GM23248 (cell line): ENCODE data around the gene FOXN3. TPM values are rescaled to one million over a fixed set of nuclear protein-coding genes. Genes with fewer than 3 reads are reported as not detected.

Source experiments
- DNase-seq: peaks from one replicate; pipeline ENCODE4 v3.0.0-alpha.2; 2015
- H2AFZ ChIP-seq: fragments of 200-600 bp; sonication (generic); 2 replicates; pipeline ENCODE4 v1.6.1; 2016; ENCODE audit warnings: antibody characterized with exemption
- H3F3A ChIP-seq: fragments of 200-600 bp; sonication (generic); 2 replicates; pipeline ENCODE4 v1.6.1; 2016; ENCODE audit warnings: mild to moderate bottlenecking, antibody characterized with exemption, mixed run types; ENCODE audit not compliant: insufficient read depth
- H3K27ac ChIP-seq: fragments of 200-600 bp; sonication (generic); 2 replicates; pipeline ENCODE4 v1.5.1; 2016; ENCODE audit warnings: mild to moderate bottlenecking
- H3K27me3 ChIP-seq: fragments of 200-600 bp; sonication (generic); replicated peaks from 2 replicates; pipeline ENCODE4 v1.6.1; 2016; ENCODE audit warnings: mild to moderate bottlenecking; ENCODE audit not compliant: insufficient read depth
- H3K36me3 ChIP-seq: fragments of 200-600 bp; sonication (generic); 2 replicates; pipeline ENCODE4 v1.6.1; 2016; ENCODE audit warnings: low read depth, mild to moderate bottlenecking
- H3K4me1 ChIP-seq: fragments of 200-600 bp; sonication (generic); 2 replicates; pipeline ENCODE4 v1.6.1; 2016; ENCODE audit warnings: mild to moderate bottlenecking; ENCODE audit not compliant: insufficient read depth
- H3K4me2 ChIP-seq: fragments of 200-600 bp; sonication (generic); one replicate; pipeline ENCODE4 v1.6.1; 2016; ENCODE audit warnings: mild to moderate bottlenecking; ENCODE audit not compliant: unreplicated experiment
- H3K4me3 ChIP-seq: fragments of 200-600 bp; sonication (generic); 2 replicates; pipeline ENCODE4 v1.5.1; 2016; ENCODE audit warnings: mild to moderate bottlenecking
- H3K79me2 ChIP-seq: fragments of 200-600 bp; sonication (generic); 2 replicates; pipeline ENCODE4 v1.6.1; 2016; ENCODE audit warnings: mild to moderate bottlenecking; ENCODE audit not compliant: insufficient read depth
- H3K9ac ChIP-seq: fragments of 200-600 bp; sonication (generic); 2 replicates; pipeline ENCODE4 v1.6.1; 2016; ENCODE audit warnings: mild to moderate bottlenecking
- H3K9me2 ChIP-seq: fragments of 200-600 bp; sonication (generic); 2 replicates; pipeline ENCODE4 v1.6.1; 2016; ENCODE audit warnings: mixed run types, mild to moderate bottlenecking, moderate library complexity; ENCODE audit not compliant: insufficient read depth
- H3K9me3 ChIP-seq: fragments of 200-600 bp; sonication (generic); one replicate; pipeline ENCODE4 v1.6.1; 2017; ENCODE audit warnings: low read depth
- H4K20me1 ChIP-seq: fragments of 200-600 bp; sonication (generic); 2 replicates; pipeline ENCODE4 v1.6.0; 2016; ENCODE audit not compliant: insufficient read depth
- EZH2 ChIP-seq: fragments of 200-600 bp; sonication (generic); IDR thresholded peaks from 2 replicates; pipeline ENCODE4 v1.6.1; 2018; ENCODE audit warnings: antibody characterized with exemption, mild to moderate bottlenecking; ENCODE audit not compliant: insufficient read depth, poor library complexity, severe bottlenecking
- EZH2phosphoT487 ChIP-seq: fragments of 200-600 bp; sonication (generic); IDR thresholded peaks from 2 replicates; pipeline ENCODE4 v1.6.1; 2018; ENCODE audit warnings: antibody characterized with exemption, moderate library complexity, mild to moderate bottlenecking, low read depth; ENCODE audit not compliant: insufficient read depth
- WGBS, 2 experiments: methylation state at CpG; one replicate each; pipeline ENCODE4 v1.1.6; 2015 to 2017; ENCODE audit warnings: low lambda C conversion rate in 2 of 2, low coverage in 1 of 2; ENCODE audit errors: missing lambda C conversion rate in 2 of 2; 5-methylcytosine and 5-hydroxymethylcytosine counted together
- in situ Hi-C: fragments of 300-500 bp; cut with MboI; formaldehyde crosslinking; loops from 2 replicates; pipeline ENCODE4 v1.15.0; 2020
- polyA plus RNA-seq: library from polyadenylated mRNA; unstranded; fragments of >200 nt; fragmentation: Nextera tagmentation; extraction: Ambion mirVana; gene quantifications from 2 replicates; pipeline ENCODE4 v1.2.1, GENCODE V29; 2016
- total RNA-seq: library from RNA; depleted of rRNA; stranded (reverse); fragments of >200 nt; shearing (Covaris generic); gene quantifications from 2 replicates; pipeline ENCODE4 v1.2.3, GENCODE V29; 2014

The FOXN3 gene
- total and polyA plus RNA-seq, 2 experiments from 2014 or later: 18.6 to 19.0 TPM

DNA sequence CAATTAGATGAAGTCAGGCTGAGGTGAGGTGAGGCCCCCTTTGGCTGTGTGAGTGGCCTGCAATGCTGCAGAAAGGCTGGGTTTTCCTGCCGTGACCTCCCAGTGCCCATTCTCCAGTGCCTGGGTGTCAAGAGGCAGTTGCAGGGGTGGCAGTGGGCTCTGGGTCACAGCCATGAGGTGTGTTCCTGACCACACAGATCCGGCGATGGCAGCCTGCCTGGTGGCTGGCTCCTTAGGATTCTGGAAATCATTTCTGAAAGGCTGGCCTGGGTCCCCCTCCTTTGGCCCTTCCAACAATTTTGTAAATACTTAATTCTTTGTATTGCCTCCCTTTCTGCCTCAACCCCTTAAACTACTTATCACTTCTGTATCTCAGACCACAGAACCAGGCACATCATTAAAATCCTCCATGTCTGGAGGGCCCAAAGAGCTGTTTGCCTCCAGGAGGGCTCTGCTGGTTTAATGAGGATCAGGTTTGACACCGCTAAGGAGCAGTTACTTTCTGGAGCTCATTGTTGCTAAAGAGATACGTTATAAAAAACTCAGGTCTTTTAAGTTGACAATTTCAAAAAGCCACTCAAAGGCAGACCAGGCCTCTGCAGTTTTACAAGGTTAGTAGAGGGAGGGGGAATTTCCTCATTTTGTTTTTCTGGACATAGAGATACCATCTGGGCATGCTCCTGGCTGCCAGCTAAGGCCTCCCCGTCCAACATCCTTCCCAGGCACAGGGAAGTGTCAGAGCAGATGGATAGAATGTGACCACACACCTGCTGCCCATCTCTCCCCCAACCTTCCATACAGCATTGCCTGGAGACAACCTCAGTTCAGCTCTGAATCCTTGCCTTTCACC, 204.4 kb downstream of the FOXN3 start:
- Histone ChIP-seq H4K20me1 (no peaks in the 10 kb centered on the region), H3K4me1 (no peaks in the 10 kb centered on the region), H3K27ac (no peak overlapping the region), H3K36me3 (no peaks in the 10 kb centered on the region), H3K4me3 (no peak overlapping the region), H3K27me3 (no peaks in the 10 kb centered on the region), H3K4me2 (no peak overlapping the region), H3K9me2 (no peaks in the 10 kb centered on the region), H2AFZ (no peak overlapping the region), H3K79me2 (no peaks in the 10 kb centered on the region), H3K9me3 (no peaks in the 10 kb centered on the region), H3K9ac (no peak overlapping the region), H3F3A (no peaks in the 10 kb centered on the region)
- TF ChIP-seq EZH2phosphoT487: no peak
- TF ChIP-seq EZH2: no peak
- in situ Hi-C loops: no loop called here
- no peak for DNase-seq
- WGBS, 2 experiments: 59 to 62% methylated on average over 6 of the region's 6 CpGs

DNA sequence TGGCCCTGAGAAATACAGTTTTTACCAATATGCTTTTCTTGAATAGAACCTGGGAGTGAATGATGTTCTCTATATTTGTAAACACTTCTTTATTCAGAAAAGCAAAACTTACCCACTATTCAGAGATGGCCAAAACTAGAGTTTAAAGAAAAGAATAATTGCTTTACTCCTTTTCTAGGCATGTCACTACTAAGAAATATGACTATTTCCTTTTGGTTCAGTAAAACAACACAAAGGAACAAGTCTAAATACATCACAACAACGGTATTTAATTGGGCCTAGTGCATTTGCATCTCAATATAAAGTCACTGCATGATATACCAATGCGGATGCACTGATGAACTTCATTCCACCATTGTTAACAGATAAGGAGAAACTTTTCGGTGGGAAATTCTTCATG, 207.5 kb downstream of the FOXN3 start:
- Histone ChIP-seq H4K20me1 (no peaks in the 10 kb centered on the region), H3K27me3 (no peaks in the 10 kb centered on the region), H3K9me2 (no peaks in the 10 kb centered on the region), H3K27ac (no peak overlapping the region), H3K79me2 (no peaks in the 10 kb centered on the region), H3K4me1 (peaks cover 8% of the 10 kb centered on the region; the same call in 1 of the 2 replicates), H2AFZ (no peak overlapping the region), H3K9me3 (no peaks in the 10 kb centered on the region), H3F3A (peaks cover 5% of the 10 kb centered on the region; the same call in 1 of the 2 replicates), H3K36me3 (no peaks in the 10 kb centered on the region), H3K4me3 (no peak overlapping the region), H3K9ac (no peak overlapping the region), H3K4me2 (no peak overlapping the region)
- TF ChIP-seq EZH2 (no peak), EZH2phosphoT487 (no peak)
- WGBS, 2 experiments: 87 to 89% methylated on average over 3 of the region's 3 CpGs
- DNase-seq: no peak
- in situ Hi-C loops: no loop called here

DNA sequence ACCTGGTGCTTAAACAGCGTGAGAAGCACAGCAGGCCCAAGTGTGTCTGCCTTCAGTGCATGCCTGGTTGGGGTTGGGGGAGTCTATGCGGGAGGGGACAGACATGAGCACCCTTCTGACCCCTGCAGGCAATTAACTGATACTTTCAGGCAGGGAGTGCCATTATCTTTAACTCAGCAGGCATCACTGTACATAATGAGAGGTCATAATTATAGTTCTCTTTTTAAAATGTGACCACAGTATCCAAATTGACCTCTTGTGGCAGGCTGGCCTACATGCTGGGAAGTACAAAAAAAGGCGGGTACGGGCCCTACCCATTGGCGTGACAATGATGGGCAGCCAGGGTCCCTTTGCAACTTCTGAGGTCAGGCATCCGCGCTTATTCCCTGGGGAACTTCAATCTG, 209.1 kb downstream of the FOXN3 start:
- no peak overlapping the region for H3K9ac ChIP-seq
- H3K9me3 ChIP-seq: no peaks in the 10 kb centered on the region
- no peak for DNase-seq
- no peak overlapping the region for H3K4me3 ChIP-seq
- H2AFZ ChIP-seq: no peak overlapping the region
- H3K27ac ChIP-seq: no peak overlapping the region
- WGBS, 2 experiments: 86 to 89% methylated on average over 7 of the region's 7 CpGs
- H3K4me1 ChIP-seq: peaks cover 8% of the 10 kb centered on the region; the same call in 1 of the 2 replicates
- H3K79me2 ChIP-seq: no peaks in the 10 kb centered on the region
- in situ Hi-C loops: no loop called here
- peaks cover 5% of the 10 kb centered on the region; the same call in 1 of the 2 replicates for H3F3A ChIP-seq
- H3K27me3 ChIP-seq: no peaks in the 10 kb centered on the region
- no peaks in the 10 kb centered on the region for H4K20me1 ChIP-seq
- H3K36me3 ChIP-seq: no peaks in the 10 kb centered on the region
- no peaks in the 10 kb centered on the region for H3K9me2 ChIP-seq
- TF ChIP-seq EZH2phosphoT487: no peak
- TF ChIP-seq EZH2: no peak
- H3K4me2 ChIP-seq: no peak overlapping the region

DNA sequence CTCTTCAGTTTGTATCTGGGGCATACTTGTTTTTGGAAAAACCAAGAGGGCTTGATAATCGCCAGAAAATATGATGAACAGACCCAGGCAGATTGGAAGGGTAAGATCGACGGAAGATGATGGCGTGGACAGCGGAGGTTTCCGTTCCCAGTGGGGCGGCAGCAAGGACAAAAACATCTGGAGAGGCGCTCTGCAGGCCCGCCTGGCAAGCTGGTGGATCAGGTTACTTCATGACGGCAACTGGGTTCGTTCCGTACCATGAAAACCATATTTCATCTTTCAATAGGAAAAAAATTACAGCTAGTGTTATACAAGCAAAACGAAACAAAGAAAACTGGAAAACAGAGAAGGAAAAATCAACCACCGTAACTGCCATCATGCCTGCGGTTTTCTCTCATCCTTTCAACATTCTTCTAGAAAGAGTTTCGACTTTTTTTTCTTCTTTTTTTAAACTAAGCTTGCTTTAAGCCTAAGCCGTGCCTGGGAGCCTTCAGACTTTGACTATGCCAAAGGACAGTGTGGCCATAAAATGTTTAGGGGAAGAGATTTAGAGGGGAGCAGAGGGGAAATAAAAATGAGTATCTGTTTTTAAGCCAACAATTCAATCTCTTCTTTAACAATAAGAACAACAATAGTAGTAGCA, 210.5 kb downstream of the FOXN3 start:
- H3K9ac ChIP-seq: peak overlapping the region; percentile 73
- H3K79me2 ChIP-seq: no peaks in the 10 kb centered on the region
- H3K9me2 ChIP-seq: no peaks in the 10 kb centered on the region
- in situ Hi-C loops: no loop called here
- H3F3A ChIP-seq: peaks cover 5% of the 10 kb centered on the region; the same call in 1 of the 2 replicates
- no peaks in the 10 kb centered on the region for H3K9me3 ChIP-seq
- H4K20me1 ChIP-seq: no peaks in the 10 kb centered on the region
- DNase-seq: peak; percentile 74
- peak overlapping the region; percentile 46 for H3K27ac ChIP-seq
- TF ChIP-seq EZH2phosphoT487 (no peak), EZH2 (no peak)
- peaks cover 8% of the 10 kb centered on the region; the same call in 1 of the 2 replicates for H3K4me1 ChIP-seq
- H3K4me3 ChIP-seq: peak overlapping the region; percentile 71
- no peaks in the 10 kb centered on the region for H3K27me3 ChIP-seq
- H3K4me2 ChIP-seq: peak overlapping the region; percentile 79
- H3K36me3 ChIP-seq: no peaks in the 10 kb centered on the region
- WGBS, 2 experiments: 10% methylated on average over 17 of the region's 17 CpGs
- peak overlapping the region; percentile 83 for H2AFZ ChIP-seq
